Kidney (tissue), 14 donors: ENCODE results near the gene MINAR2. TPM values are rescaled to one million over a fixed set of nuclear protein-coding genes. Genes with fewer than 3 reads are reported as not detected.

Experiments used
- DNase-seq, 5 donors: peaks; one replicate each; pipeline ENCODE4 v3.0.0-alpha.2; 2013 to 2020
- FAIRE-seq: peaks from 2 replicates; lab custom pipeline; 2012; peaks lifted over from hg19 to GRCh38; lab: Jason Lieb, UNC
- H3K27ac ChIP-seq, 2 donors: one replicate each; pipeline ENCODE4 v1.7.0; 2013; ENCODE audit warnings: low read depth in 2 of 2, low read length in 2 of 2, inconsistent platforms in 1 of 2
- H3K27me3 ChIP-seq: one replicate; pipeline ENCODE4 v1.7.1; 2013; ENCODE audit warnings: low read length, inconsistent platforms; ENCODE audit not compliant: control insufficient read depth, insufficient read depth
- H3K36me3 ChIP-seq, 3 donors: one replicate each; pipeline versions ENCODE4 v1.7.0 to v1.7.1; 2013; ENCODE audit warnings: low read length in 3 of 3, control low read depth in 1 of 3, inconsistent platforms in 1 of 3; ENCODE audit not compliant: insufficient read depth in 3 of 3, control insufficient read depth in 2 of 3
- H3K4me1 ChIP-seq, 3 donors: one replicate each; pipeline versions ENCODE4 v1.7.0 to v1.7.1; 2013; ENCODE audit warnings: low read length in 3 of 3, inconsistent platforms in 1 of 3, low read depth in 1 of 3; ENCODE audit not compliant: control insufficient read depth in 2 of 3, insufficient read depth in 2 of 3
- H3K4me3 ChIP-seq, 3 donors: one replicate each; pipeline versions ENCODE4 v1.7.0 to v1.8.1; 2013; ENCODE audit warnings: low read length in 3 of 3, control low read depth in 1 of 3, inconsistent platforms in 1 of 3
- H3K9ac ChIP-seq, 3 donors: one replicate each; pipeline versions ENCODE4 v1.7.0 to v1.7.1; 2013; ENCODE audit warnings: low read length in 3 of 3, control low read depth in 1 of 3, inconsistent platforms in 1 of 3
- H3K9me3 ChIP-seq, 3 donors: one replicate each; pipeline versions ENCODE4 v1.7.0 to v1.7.1; 2013; ENCODE audit warnings: low read length in 3 of 3, control low read depth in 1 of 3, inconsistent platforms in 1 of 3; ENCODE audit not compliant: control insufficient read depth in 2 of 3, insufficient read depth in 1 of 3
- CTCF ChIP-seq: IDR thresholded peaks from 3 replicates; pipeline ENCODE4 v1.5.1; 2012; ENCODE audit warnings: mild to moderate bottlenecking, moderate library complexity, borderline replicate concordance; ENCODE audit not compliant: insufficient read depth; ENCODE audit errors: extremely low read depth
- intact Hi-C: fragments of 100-400 bp; cut with DNase I; formaldehyde crosslinking; loops from one replicate; pipeline ENCODE4 v1.11.1; 2022
- polyA plus RNA-seq: library from polyadenylated mRNA; stranded (reverse); fragments of 350-450 nt; fragmentation: Illumina TruSeq; extraction: RNeasy Lipid Tissue Mini Kit (QIAGEN cat#74804); gene quantifications from one replicate; pipeline ENCODE4 v1.2.3, GENCODE V29; 2014; ENCODE audit warnings: low read depth, low replicate concordance; ENCODE audit not compliant: insufficient read depth
- total RNA-seq: library from RNA; stranded (reverse); fragmentation: NEBNext Ultra II Directional; extraction: Animal tissue kit (Norgen Biotek cat#: 25700); gene quantifications from one replicate; pipeline ENCODE4 v1.2.1, GENCODE V29; 2021
- donor health status: control.
- donor health status: control.
- donor health status: control.
- donor health status: control.
- donor health status: control.
- donor health status: DM: yes; HTN: yes; CAD: no.
- donor health status: Normal renal cell carcinoma (clear cell type).

MINAR2 gene
- total and polyA plus RNA-seq, 2 donors from 2014 or later = not detected

- Histone ChIP-seq H3K27ac (no peak overlapping the region), H3K27me3 (no peaks in the 10 kb centered on the region), H3K9ac (no peak overlapping the region), H3K9me3 (no peaks in the 10 kb centered on the region), H3K36me3 (no peaks in the 10 kb centered on the region), H3K4me1 (no peaks in the 10 kb centered on the region), H3K4me3 (no peak overlapping the region)
- FAIRE-seq (no peak), DNase-seq (no peak)
- intact Hi-C loops = no loop called here
- no peak for TF ChIP-seq CTCF
These were observed 23.2 kb upstream of the MINAR2 start for GRCh38 chr5:129724647-129725046.

GRCh38 chr5:129739773-129740172 lies 8.1 kb upstream of the MINAR2 start:
- no peak for TF ChIP-seq CTCF
- H3K36me3 ChIP-seq = no peaks in the 10 kb centered on the region
- no peak overlapping the region for H3K9ac ChIP-seq
- intact Hi-C loops = no loop called here
- no peak overlapping the region for H3K27ac ChIP-seq
- H3K27me3 ChIP-seq = no peaks in the 10 kb centered on the region
- FAIRE-seq (no peak), DNase-seq (no peak)
- H3K9me3 ChIP-seq = no peaks in the 10 kb centered on the region
- H3K4me3 ChIP-seq = no peak overlapping the region
- no peaks in the 10 kb centered on the region for H3K4me1 ChIP-seq

- intact Hi-C loops = no loop called here
These were observed 4.2 kb upstream of the MINAR2 start for GRCh38 chr5:129743541-129744187.

More at GRCh38 chr5:129743541-129744187, 4.2 kb upstream of the MINAR2 start:
- Histone ChIP-seq H3K27me3 (no peaks in the 10 kb centered on the region), H3K9me3 (no peaks in the 10 kb centered on the region), H3K9ac (no peak overlapping the region), H3K4me1 (no peaks in the 10 kb centered on the region), H3K27ac (no peak overlapping the region), H3K36me3 (no peaks in the 10 kb centered on the region), H3K4me3 (no peak overlapping the region)
- no peak for TF ChIP-seq CTCF
- DNase-seq (no peak), FAIRE-seq (no peak)
